ENCODE measurements around the gene STK10.

The STK10 gene

DNA sequence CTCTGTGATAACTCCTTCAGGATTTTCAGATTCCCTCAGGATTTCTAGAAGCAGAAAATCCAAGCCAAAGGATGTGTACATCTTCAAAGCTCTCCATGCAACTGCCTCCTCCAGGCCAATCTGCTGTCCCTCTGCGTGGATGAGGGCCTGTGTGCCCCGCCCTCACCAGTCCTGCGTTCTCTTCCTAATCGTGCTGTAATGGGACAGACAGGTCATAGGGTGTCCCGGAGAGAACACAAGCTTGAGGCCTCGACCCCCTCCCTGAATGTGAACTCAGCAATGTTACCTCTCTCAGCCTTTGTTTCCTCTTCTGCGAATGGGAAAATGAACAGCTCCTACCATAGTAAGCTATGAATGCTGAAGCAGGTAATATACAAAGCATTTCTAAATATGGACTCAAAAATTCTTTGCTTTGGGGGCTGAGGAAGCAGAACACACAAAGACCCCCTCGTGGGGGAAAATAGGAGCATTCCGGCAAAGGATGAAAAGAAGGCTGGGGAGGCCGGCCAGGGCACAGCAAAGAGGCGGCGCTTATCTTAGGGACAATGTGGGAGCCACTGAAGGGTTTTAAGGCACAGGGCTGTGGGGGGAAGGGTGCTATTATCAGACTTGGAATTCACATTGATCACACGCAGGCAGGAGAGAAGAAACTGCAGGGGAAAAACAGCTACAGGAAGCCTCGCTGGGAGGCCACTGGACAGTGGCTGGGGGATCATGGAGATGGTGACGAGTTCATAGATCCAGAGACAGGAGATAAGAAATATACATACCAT lies 124.4 kb downstream of the STK10 start:
- no peaks in the 10 kb centered on the region for H3K4me1 ChIP-seq (ENCODE audit: control insufficient read depth, insufficient read depth, low read length)
- H3K9ac ChIP-seq (ENCODE audit: low read length), result no peak overlapping the region
- no peaks in the 10 kb centered on the region for H3K9me3 ChIP-seq (ENCODE audit: control insufficient read depth, insufficient read depth, low read depth, low read length)
- no peak overlapping the region for H3K4me3 ChIP-seq (ENCODE audit: low read depth, low read length)
- no peak overlapping the region for H3K27ac ChIP-seq (ENCODE audit: low read depth, low read length)
- peaks cover 25% of the 10 kb centered on the region for H3K36me3 ChIP-seq (ENCODE audit: control insufficient read depth, insufficient read depth, low read length)
- no peaks in the 10 kb centered on the region for H3K27me3 ChIP-seq (ENCODE audit: control insufficient read depth, insufficient read depth, low read length)

DNA sequence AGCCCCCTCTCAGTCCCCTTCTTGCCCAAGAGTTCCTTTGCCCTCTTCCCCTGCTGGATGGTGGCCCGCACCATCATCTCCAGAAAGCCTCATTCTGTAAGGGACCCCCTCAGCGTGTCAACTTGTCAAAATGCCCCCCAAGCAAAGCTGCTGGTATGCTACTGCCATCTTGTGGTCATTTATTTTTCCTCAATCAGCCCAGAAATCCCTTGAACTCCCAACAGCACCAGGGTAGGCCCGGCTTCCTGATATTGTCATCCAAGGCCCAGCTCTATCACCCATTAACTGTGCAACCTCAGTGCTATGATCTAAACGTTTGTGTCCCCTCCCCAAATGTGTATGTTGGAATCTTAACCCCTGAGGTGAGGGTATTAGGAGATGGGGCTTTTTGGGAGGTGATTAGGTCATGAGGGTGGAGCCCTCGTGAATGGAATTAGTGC lies 128.3 kb downstream of the STK10 start:
- no peaks in the 10 kb centered on the region for H3K4me1 ChIP-seq (ENCODE audit: control insufficient read depth, insufficient read depth, low read length)
- no peak overlapping the region for H3K27ac ChIP-seq (ENCODE audit: low read depth, low read length)
- H3K9ac ChIP-seq (ENCODE audit: low read length), result no peak overlapping the region
- peaks cover 31% of the 10 kb centered on the region for H3K36me3 ChIP-seq (ENCODE audit: control insufficient read depth, insufficient read depth, low read length)
- no peak overlapping the region for H3K4me3 ChIP-seq (ENCODE audit: low read depth, low read length)
- no peaks in the 10 kb centered on the region for H3K9me3 ChIP-seq (ENCODE audit: control insufficient read depth, insufficient read depth, low read depth, low read length)
- no peaks in the 10 kb centered on the region for H3K27me3 ChIP-seq (ENCODE audit: control insufficient read depth, insufficient read depth, low read length)

DNA sequence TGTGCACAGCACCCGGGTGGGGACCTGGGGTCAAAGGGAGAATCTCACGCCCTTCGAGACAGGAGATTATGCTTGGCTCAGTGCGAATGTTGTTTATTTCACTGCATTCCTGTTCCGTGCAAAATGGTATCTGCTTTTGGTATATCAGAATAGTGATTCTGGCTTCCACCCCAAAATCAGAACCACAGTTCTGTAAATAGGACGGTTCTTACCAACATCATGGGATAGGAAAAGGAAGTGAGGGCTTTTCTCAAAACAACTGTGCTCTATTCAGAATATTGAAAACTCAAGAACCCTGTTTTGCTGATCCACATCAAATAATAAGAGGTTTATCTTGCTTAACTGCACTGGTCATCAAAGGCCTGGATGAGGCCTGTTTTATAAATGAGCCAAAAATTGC lies 129.9 kb downstream of the STK10 start:
- H3K4me1 ChIP-seq (ENCODE audit: control insufficient read depth, insufficient read depth, low read length), result no peaks in the 10 kb centered on the region
- H3K9me3 ChIP-seq (ENCODE audit: control insufficient read depth, insufficient read depth, low read depth, low read length), result no peaks in the 10 kb centered on the region
- H3K36me3 ChIP-seq (ENCODE audit: control insufficient read depth, insufficient read depth, low read length), result peaks cover 26% of the 10 kb centered on the region
- no peak overlapping the region for H3K27ac ChIP-seq (ENCODE audit: low read depth, low read length)
- no peaks in the 10 kb centered on the region for H3K27me3 ChIP-seq (ENCODE audit: control insufficient read depth, insufficient read depth, low read length)
- H3K4me3 ChIP-seq (ENCODE audit: low read depth, low read length), result no peak overlapping the region
- H3K9ac ChIP-seq (ENCODE audit: low read length), result no peak overlapping the region

DNA sequence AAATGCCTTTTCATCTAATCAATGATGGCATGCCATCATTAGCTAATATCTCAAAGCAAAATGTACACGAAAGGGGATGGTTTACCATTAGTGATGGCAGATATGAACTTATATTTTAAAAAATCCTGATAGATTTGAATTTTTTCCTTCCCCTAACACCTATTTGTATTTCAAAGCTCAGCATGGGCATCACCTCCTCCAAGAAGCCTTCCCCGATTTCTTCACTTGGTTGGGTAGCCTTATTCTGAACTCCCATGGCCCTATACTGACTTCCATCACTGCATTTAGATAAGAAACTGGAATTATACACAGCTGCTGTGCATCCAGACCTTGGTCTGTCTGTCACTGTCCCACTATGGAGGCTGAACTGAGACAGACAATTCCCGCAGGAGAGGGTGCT lies 132.0 kb downstream of the STK10 start:
- H3K9ac ChIP-seq (ENCODE audit: low read length), result no peak overlapping the region
- H3K4me3 ChIP-seq (ENCODE audit: low read depth, low read length), result no peak overlapping the region
- H3K27ac ChIP-seq (ENCODE audit: low read depth, low read length), result no peak overlapping the region
- H3K4me1 ChIP-seq (ENCODE audit: control insufficient read depth, insufficient read depth, low read length), result no peaks in the 10 kb centered on the region
- H3K36me3 ChIP-seq (ENCODE audit: control insufficient read depth, insufficient read depth, low read length), result peaks cover 32% of the 10 kb centered on the region
- H3K9me3 ChIP-seq (ENCODE audit: control insufficient read depth, insufficient read depth, low read depth, low read length), result no peaks in the 10 kb centered on the region
- H3K27me3 ChIP-seq (ENCODE audit: control insufficient read depth, insufficient read depth, low read length), result no peaks in the 10 kb centered on the region

GRCh38 chr5:172055421-172055820 lies 132.6 kb downstream of the STK10 start:
- no peaks in the 10 kb centered on the region for H3K9me3 ChIP-seq (ENCODE audit: control insufficient read depth, insufficient read depth, low read depth, low read length)
- H3K27ac ChIP-seq (ENCODE audit: low read depth, low read length), result no peak overlapping the region
- no peaks in the 10 kb centered on the region for H3K4me1 ChIP-seq (ENCODE audit: control insufficient read depth, insufficient read depth, low read length)
- H3K36me3 ChIP-seq (ENCODE audit: control insufficient read depth, insufficient read depth, low read length), result peaks cover 28% of the 10 kb centered on the region
- H3K9ac ChIP-seq (ENCODE audit: low read length), result no peak overlapping the region
- H3K27me3 ChIP-seq (ENCODE audit: control insufficient read depth, insufficient read depth, low read length), result no peaks in the 10 kb centered on the region
- H3K4me3 ChIP-seq (ENCODE audit: low read depth, low read length), result no peak overlapping the region

DNA sequence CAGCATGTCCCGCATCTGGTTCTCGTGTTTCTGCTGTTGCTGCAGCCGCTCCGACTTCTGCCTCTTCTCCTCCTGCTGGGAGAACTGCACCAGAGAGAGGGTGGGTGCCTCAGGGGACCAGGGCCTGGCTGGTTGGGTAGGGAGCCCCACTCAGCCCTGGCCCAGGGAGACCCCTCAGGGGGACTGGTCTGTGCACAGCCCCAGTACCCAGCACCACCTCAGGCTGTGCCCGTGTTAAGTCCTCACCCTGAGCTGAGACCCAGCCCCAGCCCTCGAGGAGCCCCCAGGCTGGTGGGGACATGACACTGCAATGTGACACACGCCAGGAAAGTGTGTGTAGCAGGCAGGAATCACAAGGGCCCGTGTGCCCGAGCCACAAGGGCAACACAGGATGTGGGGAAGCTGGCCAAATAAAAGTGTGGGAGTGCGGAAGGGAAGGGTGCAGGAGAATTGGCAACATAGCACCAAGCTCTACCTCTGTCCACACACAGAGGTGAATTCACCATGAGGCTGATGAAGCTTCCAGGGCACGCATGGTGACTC lies 133.3 kb downstream of the STK10 start:
- Histone ChIP-seq H3K4me1 (ENCODE audit: control insufficient read depth, insufficient read depth, low read length) (0 out of 2 replicates have a peak, but pooled peaks cover under 1% of the 10 kb centered on the region), H3K9me3 (ENCODE audit: control insufficient read depth, insufficient read depth, low read depth, low read length) (no peaks in the 10 kb centered on the region), H3K36me3 (ENCODE audit: control insufficient read depth, insufficient read depth, low read length) (peaks cover 30% of the 10 kb centered on the region), H3K27ac (ENCODE audit: low read depth, low read length) (no peak overlapping the region), H3K4me3 (ENCODE audit: low read depth, low read length) (no peak overlapping the region), H3K9ac (ENCODE audit: low read length) (no peak overlapping the region), H3K27me3 (ENCODE audit: control insufficient read depth, insufficient read depth, low read length) (no peaks in the 10 kb centered on the region)

GRCh38 chr5:172052450-172053236 lies 135.4 kb downstream of the STK10 start:
- H3K9ac ChIP-seq (ENCODE audit: low read length), result no peak overlapping the region
- H3K4me1 ChIP-seq (ENCODE audit: control insufficient read depth, insufficient read depth, low read length), result peaks cover 13% of the 10 kb centered on the region
- no peaks in the 10 kb centered on the region for H3K9me3 ChIP-seq (ENCODE audit: control insufficient read depth, insufficient read depth, low read depth, low read length)
- no peak overlapping the region for H3K4me3 ChIP-seq (ENCODE audit: low read depth, low read length)
- no peaks in the 10 kb centered on the region for H3K27me3 ChIP-seq (ENCODE audit: control insufficient read depth, insufficient read depth, low read length)
- no peak overlapping the region for H3K27ac ChIP-seq (ENCODE audit: low read depth, low read length)
- H3K36me3 ChIP-seq (ENCODE audit: control insufficient read depth, insufficient read depth, low read length), result peaks cover 27% of the 10 kb centered on the region

DNA sequence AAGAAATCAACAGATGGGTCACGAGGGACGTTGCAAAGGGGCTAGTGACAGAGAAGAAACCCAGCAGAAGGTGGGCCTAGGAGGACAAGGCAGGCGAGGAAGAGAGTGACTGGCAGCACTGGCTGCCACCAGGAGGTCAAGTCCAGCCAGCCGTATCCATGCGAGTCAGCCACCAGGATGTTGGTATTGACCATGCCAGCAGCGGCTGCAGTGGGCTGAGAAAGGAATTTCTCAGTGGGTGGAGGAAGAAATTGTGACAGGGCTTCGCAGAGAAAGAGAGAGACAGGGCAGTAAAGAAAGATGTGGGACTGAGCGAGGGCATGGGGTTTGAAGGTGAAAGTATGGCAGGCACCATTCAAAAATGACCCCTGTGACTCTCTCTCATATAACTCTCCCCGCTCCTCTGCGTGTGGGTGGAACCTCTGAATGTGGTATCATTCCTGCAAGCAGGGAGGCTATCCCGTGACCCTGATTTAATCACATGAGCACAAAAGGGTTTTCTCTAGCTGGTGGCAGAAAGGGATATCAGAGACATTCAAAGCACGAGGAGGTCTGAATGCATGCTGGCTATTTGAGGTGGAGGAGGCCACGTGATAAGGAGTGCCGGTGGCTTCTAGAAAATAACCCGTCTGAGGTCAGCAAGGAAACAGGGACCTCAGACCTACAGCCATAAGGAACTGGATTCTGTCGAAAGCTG lies 136.2 kb downstream of the STK10 start:
- Histone ChIP-seq H3K27me3 (ENCODE audit: control insufficient read depth, insufficient read depth, low read length) (no peaks in the 10 kb centered on the region), H3K4me1 (ENCODE audit: control insufficient read depth, insufficient read depth, low read length) (peaks cover 13% of the 10 kb centered on the region), H3K27ac (ENCODE audit: low read depth, low read length) (no peak overlapping the region), H3K36me3 (ENCODE audit: control insufficient read depth, insufficient read depth, low read length) (peaks cover 24% of the 10 kb centered on the region), H3K9ac (ENCODE audit: low read length) (no peak overlapping the region), H3K4me3 (ENCODE audit: low read depth, low read length) (no peak overlapping the region), H3K9me3 (ENCODE audit: control insufficient read depth, insufficient read depth, low read depth, low read length) (no peaks in the 10 kb centered on the region)

DNA sequence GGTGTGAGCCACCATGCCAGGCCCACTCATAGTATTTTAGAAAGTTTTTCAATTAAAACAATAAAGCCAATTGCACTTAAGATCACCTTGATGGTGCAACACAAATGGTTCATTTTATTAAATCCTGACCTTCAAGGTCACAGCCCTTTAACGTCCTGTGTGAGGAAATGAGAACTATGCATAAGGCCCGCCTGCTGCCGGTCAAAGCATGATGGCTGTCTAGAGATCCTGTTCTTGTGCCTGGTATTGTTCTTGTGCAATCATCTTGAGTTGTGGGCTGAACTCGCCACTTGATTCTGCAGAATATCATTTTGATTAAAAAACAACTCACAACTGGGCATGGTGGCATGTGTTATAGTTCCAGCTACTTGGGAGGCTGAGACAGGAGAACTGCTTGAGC lies 137.9 kb downstream of the STK10 start:
- Histone ChIP-seq H3K4me1 (ENCODE audit: control insufficient read depth, insufficient read depth, low read length) (peaks cover 13% of the 10 kb centered on the region), H3K9ac (ENCODE audit: low read length) (no peak overlapping the region), H3K9me3 (ENCODE audit: control insufficient read depth, insufficient read depth, low read depth, low read length) (no peaks in the 10 kb centered on the region), H3K4me3 (ENCODE audit: low read depth, low read length) (no peak overlapping the region), H3K27me3 (ENCODE audit: control insufficient read depth, insufficient read depth, low read length) (no peaks in the 10 kb centered on the region), H3K27ac (ENCODE audit: low read depth, low read length) (no peak overlapping the region), H3K36me3 (ENCODE audit: control insufficient read depth, insufficient read depth, low read length) (peaks cover 24% of the 10 kb centered on the region)

- Histone ChIP-seq H3K9ac (ENCODE audit: low read length) (no peak overlapping the region), H3K9me3 (ENCODE audit: control insufficient read depth, insufficient read depth, low read depth, low read length) (no peaks in the 10 kb centered on the region), H3K27ac (ENCODE audit: low read depth, low read length) (no peak overlapping the region), H3K27me3 (ENCODE audit: control insufficient read depth, insufficient read depth, low read length) (no peaks in the 10 kb centered on the region), H3K4me1 (ENCODE audit: control insufficient read depth, insufficient read depth, low read length) (peaks cover 13% of the 10 kb centered on the region), H3K36me3 (ENCODE audit: control insufficient read depth, insufficient read depth, low read length) (peaks cover 24% of the 10 kb centered on the region), H3K4me3 (ENCODE audit: low read depth, low read length) (no peak overlapping the region)
Measured at GRCh38 chr5:172049226-172049796, 138.7 kb downstream of the STK10 start.
